K562 (cell line): Measurements from ENCODE around the gene ZNF816. TPM values are rescaled to one million over a fixed set of nuclear protein-coding genes. Genes with fewer than 3 reads are reported as not detected.

Source experiments
- ADNP ChIP-seq: fragments of 200-800 bp; sonication (Bioruptor generic); IDR thresholded peaks from 2 replicates; pipeline ENCODE4 v1.6.1; 2016; ENCODE audit warnings: missing genetic modification characterization, missing compliant biosample characterization
- ARID1B ChIP-seq: fragments of 450-650 bp; IDR thresholded peaks from 2 replicates; pipeline ENCODE4 v1.6.1; 2016; ENCODE audit warnings: antibody characterized with exemption, mild to moderate bottlenecking, inconsistent platforms
- L3MBTL2 ChIP-seq: fragments of 450-650 bp; IDR thresholded peaks from 2 replicates; pipeline ENCODE4 v1.6.1; 2016; ENCODE audit warnings: mild to moderate bottlenecking, moderate library complexity
- MEF2A ChIP-seq: IDR thresholded peaks from 2 replicates; pipeline ENCODE4 v1.6.1; 2011; ENCODE audit warnings: low read depth, mild to moderate bottlenecking, low read length, moderate library complexity; ENCODE audit not compliant: control insufficient read depth
- NFRKB ChIP-seq: fragments of 450-650 bp; IDR thresholded peaks from 2 replicates; pipeline ENCODE4 v1.6.1; 2016; ENCODE audit warnings: low read depth
- SMARCA4 ChIP-seq: fragments of 450-650 bp; IDR thresholded peaks from 2 replicates; pipeline ENCODE4 v1.6.1; 2016
- ZNF583 ChIP-seq: fragments of 250-450 bp; sonication (Bioruptor Pico); IDR thresholded peaks from 2 replicates; pipeline ENCODE4 v1.4.0; 2020
- polyA plus RNA-seq, 8 experiments: library from polyadenylated mRNA; depleted of rRNA in 4 of 8; stranded (reverse) in 5 of 8; unstranded in 3 of 8; fragments of >200 nt; fragmentation: Nextera tagmentation in 2 of 8; fragmentation: Illumina TruSeq in 1 of 8; extraction: Ambion mirVana in 2 of 8; extraction: Trizol in 1 of 8; gene quantifications; 2 replicates each; pipeline versions ENCODE4 v1.2.1 to v1.2.3, GENCODE V29; 2011 to 2014; ENCODE audit warnings: inconsistent platforms in 1 of 8, missing spikeins in 1 of 8
- total RNA-seq, 7 experiments: library from RNA; depleted of rRNA in 6 of 7; stranded (reverse); fragments of >200 nt in 6 of 7; fragmentation: Illumina TruSeq in 2 of 7; extraction: Trizol in 2 of 7; gene quantifications; 2 replicates each; pipeline versions ENCODE4 v1.2.1 to v1.2.3, GENCODE V29; 2011 to 2021; ENCODE audit warnings: low replicate concordance in 1 of 7
- TF ChIP-seq, protein P1 (sequence below): sonication (generic); IDR thresholded peaks from 2 replicates; pipeline ENCODE4 v1.6.1; 2016
- TF ChIP-seq, protein P2 (sequence below): conservative IDR thresholded peaks from 2 replicates; pipeline ENCODE4 v1.6.1; 2011; ENCODE audit warnings: low read depth, mild to moderate bottlenecking, low read length; ENCODE audit not compliant: control insufficient read depth
- TF ChIP-seq, protein P3 (sequence below), 2 experiments: fragments of 450-650 bp in 1 of 2; sonication (generic) in 1 of 2; formaldehyde crosslinking in 1 of 2; IDR thresholded peaks in 1 of 2; conservative IDR thresholded peaks in 1 of 2; 2 replicates each; pipeline versions ENCODE4 v1.6.1 to v1.8.1; 2016 to 2023; ENCODE audit warnings: mild to moderate bottlenecking in 2 of 2, moderate library complexity in 2 of 2, inconsistent platforms in 1 of 2, missing genetic modification reagents in 1 of 2

Gene ZNF816
- total and polyA plus RNA-seq, 9 of the 15 experiments (the other 6 are each of a cell fraction or from before 2014, with no cell fraction given): 8.6 to 23.4 (median 13.0) TPM

DNA sequence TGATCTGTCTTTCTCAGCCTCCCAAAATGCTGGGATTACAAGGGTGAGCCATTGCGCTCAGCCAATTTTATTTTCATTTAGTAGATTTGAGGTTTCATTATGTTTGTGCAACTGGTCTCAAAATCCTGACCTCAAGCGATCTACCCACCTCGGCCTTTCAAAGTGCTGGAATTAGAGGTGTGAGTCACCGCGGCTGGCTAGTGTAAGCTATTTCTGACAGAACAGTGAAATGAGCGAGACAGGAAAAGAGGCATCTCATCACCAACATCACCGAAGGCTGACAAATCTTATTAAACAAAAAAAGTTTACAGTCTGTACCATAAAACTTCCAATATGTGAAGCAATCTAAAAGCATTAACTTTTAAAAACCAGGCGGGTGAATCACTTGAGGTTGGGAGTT lies 27.2 kb downstream of the ZNF816 start (continued):
- TF ChIP-seq, protein P1, sequence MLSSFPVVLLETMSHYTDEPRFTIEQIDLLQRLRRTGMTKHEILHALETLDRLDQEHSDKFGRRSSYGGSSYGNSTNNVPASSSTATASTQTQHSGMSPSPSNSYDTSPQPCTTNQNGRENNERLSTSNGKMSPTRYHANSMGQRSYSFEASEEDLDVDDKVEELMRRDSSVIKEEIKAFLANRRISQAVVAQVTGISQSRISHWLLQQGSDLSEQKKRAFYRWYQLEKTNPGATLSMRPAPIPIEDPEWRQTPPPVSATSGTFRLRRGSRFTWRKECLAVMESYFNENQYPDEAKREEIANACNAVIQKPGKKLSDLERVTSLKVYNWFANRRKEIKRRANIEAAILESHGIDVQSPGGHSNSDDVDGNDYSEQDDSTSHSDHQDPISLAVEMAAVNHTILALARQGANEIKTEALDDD: peak; percentile 23; the same call in 1 of the 2 replicates
- TF ChIP-seq ADNP (tag): peak; percentile 70; the same call in 1 of the 2 replicates
- TF ChIP-seq MEF2A: peak; percentile 73; the same call in 1 of the 2 replicates
- TF ChIP-seq, protein P2, sequence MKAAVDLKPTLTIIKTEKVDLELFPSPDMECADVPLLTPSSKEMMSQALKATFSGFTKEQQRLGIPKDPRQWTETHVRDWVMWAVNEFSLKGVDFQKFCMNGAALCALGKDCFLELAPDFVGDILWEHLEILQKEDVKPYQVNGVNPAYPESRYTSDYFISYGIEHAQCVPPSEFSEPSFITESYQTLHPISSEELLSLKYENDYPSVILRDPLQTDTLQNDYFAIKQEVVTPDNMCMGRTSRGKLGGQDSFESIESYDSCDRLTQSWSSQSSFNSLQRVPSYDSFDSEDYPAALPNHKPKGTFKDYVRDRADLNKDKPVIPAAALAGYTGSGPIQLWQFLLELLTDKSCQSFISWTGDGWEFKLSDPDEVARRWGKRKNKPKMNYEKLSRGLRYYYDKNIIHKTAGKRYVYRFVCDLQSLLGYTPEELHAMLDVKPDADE: no peak
- TF ChIP-seq L3MBTL2: 0 out of 2 replicates have a peak, but pooled peaks have one; percentile 8
- TF ChIP-seq NFRKB: no peak
- no peak for TF ChIP-seq ZNF583 (CRISPR knock-in tag)
- TF ChIP-seq ARID1B: peak; percentile 56
- TF ChIP-seq, protein P3, sequence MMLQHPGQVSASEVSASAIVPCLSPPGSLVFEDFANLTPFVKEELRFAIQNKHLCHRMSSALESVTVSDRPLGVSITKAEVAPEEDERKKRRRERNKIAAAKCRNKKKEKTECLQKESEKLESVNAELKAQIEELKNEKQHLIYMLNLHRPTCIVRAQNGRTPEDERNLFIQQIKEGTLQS (IDR thresholded peaks at IDR 0.05): peak; percentile 88
- TF ChIP-seq, protein P3 (CRISPR knock-in tag; conservative IDR thresholded peaks at IDR 0.05): peak; percentile 62; the same call in 1 of the 2 replicates
- TF ChIP-seq SMARCA4: peak; percentile 40; the same call in 1 of the 2 replicates
